Activated T-cell treated with anti-CD3 and anti-CD28 coated beads, Interleukin-2, amount 50 U/mL, for 4 hours (primary cell): ENCODE data around the gene MYOM1. TPM values are rescaled to one million over a fixed set of nuclear protein-coding genes. Genes with fewer than 3 reads are reported as not detected.
"Not testable (repeated sequence)": the region's sequence is repeated elsewhere in the genome, so short reads cannot be mapped to it uniquely, and the experiment has no call there.

Source experiments
- ATAC-seq, 2 donors: fragments of 200-7000 bp; cut with Tn5 transposase; one replicate each; pipeline ENCODE4 v1.10.0; 2021
- DNase-seq: peaks from one replicate; pipeline ENCODE4 v3.0.0-alpha.2; 2020
- H3K27me3 Mint-ChIP-seq: one replicate; pipeline ENCODE4 v1.8.0; 2021; ENCODE audit warnings: low read depth, mixed read lengths
- H3K36me3 Mint-ChIP-seq: one replicate; pipeline ENCODE4 v1.8.0; 2022; ENCODE audit warnings: mixed read lengths; ENCODE audit not compliant: insufficient read depth
- H3K4me1 Mint-ChIP-seq: one replicate; pipeline ENCODE4 v1.8.0; 2021; ENCODE audit warnings: low read depth, mixed read lengths
- H3K4me3 Mint-ChIP-seq: one replicate; pipeline ENCODE4 v1.8.0; 2021; ENCODE audit warnings: mild to moderate bottlenecking, moderate library complexity, mixed read lengths
- H3K9me3 Mint-ChIP-seq: one replicate; pipeline ENCODE4 v1.8.0; 2021; ENCODE audit warnings: mixed read lengths
- total RNA-seq, 3 donors: library from RNA; stranded (reverse); gene quantifications; one replicate each; pipeline ENCODE4 v1.2.1, GENCODE V29; 2021

Gene MYOM1
- total RNA-seq, 3 donors from 2014 or later, result 0.16 to 0.42 (median 0.25) TPM

GRCh38 chr18:3059272-3059671 lies 160.5 kb downstream of the MYOM1 start:
- peaks cover 71% of the 10 kb centered on the region for H3K4me1 Mint-ChIP-seq
- no peak for ATAC-seq
- DNase-seq, result no peak
- H3K27me3 Mint-ChIP-seq, result no peaks in the 10 kb centered on the region
- no peaks in the 10 kb centered on the region for H3K9me3 Mint-ChIP-seq
- no peaks in the 10 kb centered on the region for H3K36me3 Mint-ChIP-seq
- no peak overlapping the region for H3K4me3 Mint-ChIP-seq

GRCh38 chr18:3058328-3059191 lies 161.2 kb downstream of the MYOM1 start:
- ATAC-seq, result no peak
- H3K4me1 Mint-ChIP-seq, result peaks cover 72% of the 10 kb centered on the region
- DNase-seq, result no peak
- H3K9me3 Mint-ChIP-seq, result no peaks in the 10 kb centered on the region
- no peaks in the 10 kb centered on the region for H3K27me3 Mint-ChIP-seq
- no peak overlapping the region for H3K4me3 Mint-ChIP-seq
- H3K36me3 Mint-ChIP-seq, result no peaks in the 10 kb centered on the region

- no peak overlapping the region for H3K4me3 Mint-ChIP-seq
- no peaks in the 10 kb centered on the region for H3K36me3 Mint-ChIP-seq
- H3K4me1 Mint-ChIP-seq, result peaks cover 69% of the 10 kb centered on the region
- DNase-seq (no peak), ATAC-seq (no peak)
- H3K27me3 Mint-ChIP-seq, result no peaks in the 10 kb centered on the region
- peaks cover 5% of the 10 kb centered on the region for H3K9me3 Mint-ChIP-seq
Observed at GRCh38 chr18:3057526-3057925, 162.2 kb downstream of the MYOM1 start.

- ATAC-seq (no peak), DNase-seq (no peak)
- Mint-ChIP-seq H3K4me1 (peaks cover 67% of the 10 kb centered on the region), H3K36me3 (no peaks in the 10 kb centered on the region), H3K9me3 (peaks cover 5% of the 10 kb centered on the region), H3K27me3 (no peaks in the 10 kb centered on the region), H3K4me3 (no peak overlapping the region)
Observed at GRCh38 chr18:3056311-3056710, 163.5 kb downstream of the MYOM1 start.

- no peak overlapping the region for H3K4me3 Mint-ChIP-seq
- ATAC-seq (no peak), DNase-seq (no peak)
- no peaks in the 10 kb centered on the region for H3K27me3 Mint-ChIP-seq
- no peaks in the 10 kb centered on the region for H3K36me3 Mint-ChIP-seq
- H3K4me1 Mint-ChIP-seq, result peaks cover 62% of the 10 kb centered on the region
- peaks cover 5% of the 10 kb centered on the region for H3K9me3 Mint-ChIP-seq
Observed at GRCh38 chr18:3055816-3056215, 164.0 kb downstream of the MYOM1 start.

- ATAC-seq (no peak), DNase-seq (no peak)
- H3K4me3 Mint-ChIP-seq, result no peak overlapping the region
- no peaks in the 10 kb centered on the region for H3K36me3 Mint-ChIP-seq
- no peaks in the 10 kb centered on the region for H3K27me3 Mint-ChIP-seq
- peaks cover 56% of the 10 kb centered on the region for H3K4me1 Mint-ChIP-seq
- peaks cover 5% of the 10 kb centered on the region for H3K9me3 Mint-ChIP-seq
Observed at GRCh38 chr18:3055186-3055728, 164.5 kb downstream of the MYOM1 start.

- H3K4me1 Mint-ChIP-seq, result peaks cover 53% of the 10 kb centered on the region
- no peak overlapping the region for H3K4me3 Mint-ChIP-seq
- DNase-seq, result no peak
- H3K9me3 Mint-ChIP-seq, result peaks cover 5% of the 10 kb centered on the region
- no peak for ATAC-seq
- H3K27me3 Mint-ChIP-seq, result no peaks in the 10 kb centered on the region
- no peaks in the 10 kb centered on the region for H3K36me3 Mint-ChIP-seq
Observed at GRCh38 chr18:3054780-3055179, 165.0 kb downstream of the MYOM1 start.

GRCh38 chr18:3054214-3054613 lies 165.6 kb downstream of the MYOM1 start:
- Mint-ChIP-seq H3K9me3 (peaks cover 5% of the 10 kb centered on the region), H3K27me3 (no peaks in the 10 kb centered on the region), H3K36me3 (no peaks in the 10 kb centered on the region), H3K4me1 (peaks cover 49% of the 10 kb centered on the region), H3K4me3 (no peak overlapping the region)
- DNase-seq, result no peak
- no peak for ATAC-seq

- H3K4me1 Mint-ChIP-seq, result peaks cover 39% of the 10 kb centered on the region
- no peak for DNase-seq
- peaks cover 5% of the 10 kb centered on the region for H3K9me3 Mint-ChIP-seq
- H3K4me3 Mint-ChIP-seq, result no peak overlapping the region
- no peak for ATAC-seq
- no peaks in the 10 kb centered on the region for H3K36me3 Mint-ChIP-seq
- H3K27me3 Mint-ChIP-seq, result no peaks in the 10 kb centered on the region
Observed at GRCh38 chr18:3053081-3053480, 166.7 kb downstream of the MYOM1 start.

GRCh38 chr18:3052411-3052758 lies 167.4 kb downstream of the MYOM1 start:
- H3K36me3 Mint-ChIP-seq, result no peaks in the 10 kb centered on the region
- peaks cover 34% of the 10 kb centered on the region for H3K4me1 Mint-ChIP-seq
- no peak for DNase-seq
- peaks cover 5% of the 10 kb centered on the region for H3K9me3 Mint-ChIP-seq
- H3K27me3 Mint-ChIP-seq, result no peaks in the 10 kb centered on the region
- no peak for ATAC-seq
- H3K4me3 Mint-ChIP-seq, result no peak overlapping the region

GRCh38 chr18:3051718-3052410 lies 167.9 kb downstream of the MYOM1 start:
- Mint-ChIP-seq H3K9me3 (peaks cover 5% of the 10 kb centered on the region), H3K4me3 (no peak overlapping the region), H3K27me3 (no peaks in the 10 kb centered on the region), H3K4me1 (peaks cover 29% of the 10 kb centered on the region), H3K36me3 (no peaks in the 10 kb centered on the region)
- DNase-seq, result no peak
- ATAC-seq, result no peak

GRCh38 chr18:3049897-3050454 lies 169.8 kb downstream of the MYOM1 start:
- H3K4me3 Mint-ChIP-seq, H3K36me3 Mint-ChIP-seq, ATAC-seq, H3K9me3 Mint-ChIP-seq, DNase-seq, H3K27me3 Mint-ChIP-seq: not testable (repeated sequence)
- H3K4me1 Mint-ChIP-seq, result peaks cover 30% of the 10 kb centered on the region

- H3K36me3 Mint-ChIP-seq, result no peaks in the 10 kb centered on the region
- peaks cover 5% of the 10 kb centered on the region for H3K9me3 Mint-ChIP-seq
- H3K4me3 Mint-ChIP-seq, result no peak overlapping the region
- no peaks in the 10 kb centered on the region for H3K27me3 Mint-ChIP-seq
- ATAC-seq (no peak), DNase-seq (no peak)
- H3K4me1 Mint-ChIP-seq, result peaks cover 28% of the 10 kb centered on the region
Observed at GRCh38 chr18:3048820-3049349, 170.9 kb downstream of the MYOM1 start.

GRCh38 chr18:3048121-3048520 lies 171.6 kb downstream of the MYOM1 start:
- Mint-ChIP-seq H3K36me3 (no peaks in the 10 kb centered on the region), H3K27me3 (no peaks in the 10 kb centered on the region), H3K4me3 (no peak overlapping the region), H3K4me1 (peaks cover 23% of the 10 kb centered on the region), H3K9me3 (peaks cover 2% of the 10 kb centered on the region)
- DNase-seq (no peak), ATAC-seq (no peak)
